Trophoblast cell (in vitro differentiated cells and primary cell): Measurements from ENCODE around the gene PACC1.

Experiments
- DNase-seq, 2 donors: peaks; one replicate each; pipeline ENCODE4 v3.0.0-alpha.2; 2016
- H2AFZ ChIP-seq: 2 replicates; pipeline ENCODE4 v1.6.1; 2013; ENCODE audit warnings: low read length, moderate library complexity, mild to moderate bottlenecking; ENCODE audit not compliant: insufficient read depth, poor library complexity
- H2AK5ac ChIP-seq: 2 replicates; pipeline ENCODE4 v1.6.1; 2013; ENCODE audit warnings: mild to moderate bottlenecking, low read length
- H2BK120ac ChIP-seq: 2 replicates; pipeline ENCODE4 v1.6.1; 2013; ENCODE audit warnings: low read length, mild to moderate bottlenecking, moderate library complexity; ENCODE audit not compliant: insufficient read depth, poor library complexity
- H2BK12ac ChIP-seq: 2 replicates; pipeline ENCODE4 v1.6.1; 2013; ENCODE audit warnings: mild to moderate bottlenecking, low read length, moderate library complexity
- H2BK5ac ChIP-seq: 2 replicates; pipeline ENCODE4 v1.6.1; 2013; ENCODE audit warnings: low read length, low read depth, moderate library complexity, mild to moderate bottlenecking; ENCODE audit not compliant: poor library complexity
- H3K14ac ChIP-seq: 2 replicates; pipeline ENCODE4 v1.6.1; 2013; ENCODE audit warnings: mild to moderate bottlenecking, low read length
- H3K18ac ChIP-seq: 2 replicates; pipeline ENCODE4 v1.6.1; 2013; ENCODE audit warnings: mild to moderate bottlenecking, low read length
- H3K23ac ChIP-seq: 2 replicates; pipeline ENCODE4 v1.6.1; 2013; ENCODE audit warnings: low read length
- H3K27ac ChIP-seq: 2 replicates; pipeline ENCODE4 v1.5.1; 2013; ENCODE audit warnings: low read depth, mild to moderate bottlenecking, inconsistent platforms, low read length, moderate library complexity
- H3K27me3 ChIP-seq: 2 replicates; pipeline ENCODE4 v1.6.1; 2013; ENCODE audit warnings: inconsistent platforms, mild to moderate bottlenecking, low read length, moderate library complexity; ENCODE audit not compliant: insufficient read depth
- H3K36me3 ChIP-seq, 2 experiments: 1 replicate in 1 of 2; 2 replicates in 1 of 2; pipeline ENCODE4 v1.6.1; 2013; ENCODE audit warnings: low read length in 2 of 2, mild to moderate bottlenecking in 2 of 2, moderate library complexity in 1 of 2; ENCODE audit not compliant: insufficient read depth in 2 of 2, control insufficient read depth in 1 of 2
- H3K4ac ChIP-seq: 2 replicates; pipeline ENCODE4 v1.6.1; 2013; ENCODE audit warnings: low read depth, mild to moderate bottlenecking, low read length, moderate library complexity
- H3K4me1 ChIP-seq, 2 experiments: 1 replicate in 1 of 2; 2 replicates in 1 of 2; pipeline ENCODE4 v1.6.1; 2013; ENCODE audit warnings: low read length in 2 of 2, mild to moderate bottlenecking in 2 of 2, moderate library complexity in 1 of 2; ENCODE audit not compliant: insufficient read depth in 2 of 2, control insufficient read depth in 1 of 2
- H3K4me2 ChIP-seq: 2 replicates; pipeline ENCODE4 v1.6.1; 2013; ENCODE audit warnings: inconsistent platforms, mild to moderate bottlenecking, low read length, moderate library complexity
- H3K4me3 ChIP-seq: 2 replicates; pipeline ENCODE4 v1.5.1; 2013; ENCODE audit warnings: mild to moderate bottlenecking, low read depth, low read length, inconsistent platforms
- H3K79me1 ChIP-seq: one replicate; pipeline ENCODE4 v1.6.1; 2013; ENCODE audit warnings: low read length
- H3K79me2 ChIP-seq: 2 replicates; pipeline ENCODE4 v1.6.1; 2013; ENCODE audit warnings: low read length, mild to moderate bottlenecking; ENCODE audit not compliant: control insufficient read depth, insufficient read depth, poor library complexity
- H3K9ac ChIP-seq: 2 replicates; pipeline ENCODE4 v1.6.1; 2013; ENCODE audit warnings: mild to moderate bottlenecking, low read length
- H3K9me3 ChIP-seq: 2 replicates; pipeline ENCODE4 v1.6.1; 2013; ENCODE audit warnings: low read depth, mild to moderate bottlenecking, control low read depth, inconsistent platforms, low read length; ENCODE audit not compliant: insufficient read depth
- H4K12ac ChIP-seq: 2 replicates; pipeline ENCODE4 v1.6.1; 2013; ENCODE audit warnings: low read depth, mild to moderate bottlenecking, low read length, moderate library complexity
- H4K8ac ChIP-seq: 2 replicates; pipeline ENCODE4 v1.6.1; 2013; ENCODE audit warnings: low read depth, mild to moderate bottlenecking, low read length, moderate library complexity
- H4K91ac ChIP-seq: one replicate; pipeline ENCODE4 v1.6.1; 2013; ENCODE audit warnings: low read depth, mild to moderate bottlenecking, low read length, moderate library complexity
- WGBS: extraction: QIAGEN DNeasy Blood & Tissue Kit; methylation state at CpG from one replicate; pipeline ENCODE4 v1.1.7; 2013; ENCODE audit warnings: missing lambda C conversion rate; ENCODE audit not compliant: insufficient read length, insufficient coverage; ENCODE audit errors: extremely low coverage; 5-methylcytosine and 5-hydroxymethylcytosine counted together

The PACC1 gene

GRCh38 chr1:212366901-212367300, 47.8 kb downstream of the PACC1 start:
- Histone ChIP-seq H3K4ac (no peak overlapping the region), H3K18ac (no peak overlapping the region), H3K79me2 (no peaks in the 10 kb centered on the region), H2AK5ac (no peak overlapping the region), H3K9me3 (no peaks in the 10 kb centered on the region), H2BK5ac (no peak overlapping the region), H2BK120ac (no peak overlapping the region), H3K79me1 (no peaks in the 10 kb centered on the region), H3K27ac (no peak overlapping the region), H2BK12ac (no peak overlapping the region), H4K12ac (no peak overlapping the region), H4K91ac (no peak overlapping the region), H3K4me1 (peaks cover 0 to 2% of the 10 kb centered on the region in 2 experiments), H2AFZ (no peak overlapping the region), H3K36me3 (peaks cover 0 to 5% of the 10 kb centered on the region in 2 experiments), H4K8ac (no peak overlapping the region), H3K4me2 (no peak overlapping the region), H3K9ac (no peak overlapping the region), H3K23ac (no peak overlapping the region), H3K27me3 (no peaks in the 10 kb centered on the region), H3K14ac (no peak overlapping the region), H3K4me3 (no peak overlapping the region)
- no CpG with 5 or more reads among the region's 5 CpGs for WGBS
- DNase-seq = peak; percentile 9 to 67

GRCh38 chr1:212364985-212365384, 49.7 kb downstream of the PACC1 start:
- WGBS = no CpG with 5 or more reads among the region's 7 CpGs
- H4K12ac ChIP-seq = no peak overlapping the region

GRCh38 chr1:212359794-212360479, 54.7 kb downstream of the PACC1 start:
- Histone ChIP-seq H3K4me2 (no peak overlapping the region), H3K27ac (no peak overlapping the region), H3K18ac (no peak overlapping the region), H4K12ac (no peak overlapping the region), H2BK12ac (no peak overlapping the region), H3K9me3 (no peaks in the 10 kb centered on the region), H3K79me2 (no peaks in the 10 kb centered on the region), H2BK5ac (no peak overlapping the region), H3K4me1 (no peaks in the 10 kb centered on the region), H3K14ac (no peak overlapping the region), H4K91ac (no peak overlapping the region), H3K9ac (no peak overlapping the region), H4K8ac (no peak overlapping the region), H3K27me3 (no peaks in the 10 kb centered on the region), H3K79me1 (no peaks in the 10 kb centered on the region), H2AFZ (no peak overlapping the region), H2BK120ac (no peak overlapping the region), H3K4me3 (no peak overlapping the region), H3K36me3 (peaks cover 0 to 9% of the 10 kb centered on the region in 2 experiments), H3K4ac (no peak overlapping the region), H3K23ac (no peak overlapping the region), H2AK5ac (no peak overlapping the region)
- no peak for DNase-seq
- no CpG with 5 or more reads among the region's 4 CpGs for WGBS

More at GRCh38 chr1:212364985-212365384, 49.7 kb downstream of the PACC1 start:
- no peak overlapping the region for H3K27ac ChIP-seq
- no peak overlapping the region for H2BK5ac ChIP-seq
- H2AK5ac ChIP-seq = no peak overlapping the region
- no peaks in the 10 kb centered on the region for H3K27me3 ChIP-seq
- H3K23ac ChIP-seq = no peak overlapping the region
- no peak overlapping the region for H3K4me2 ChIP-seq
- H3K4me1 ChIP-seq = peaks cover 0 to 2% of the 10 kb centered on the region in 2 experiments
- no peak overlapping the region for H2AFZ ChIP-seq
- peaks cover 0 to 6% of the 10 kb centered on the region in 2 experiments for H3K36me3 ChIP-seq
- no peak overlapping the region for H3K14ac ChIP-seq
- H3K9ac ChIP-seq = no peak overlapping the region
- H2BK12ac ChIP-seq = no peak overlapping the region
- DNase-seq = no peak
- no peak overlapping the region for H4K8ac ChIP-seq
- H3K9me3 ChIP-seq = no peaks in the 10 kb centered on the region
- H3K18ac ChIP-seq = no peak overlapping the region
- H4K91ac ChIP-seq = no peak overlapping the region
- H3K79me1 ChIP-seq = no peaks in the 10 kb centered on the region
- H3K4me3 ChIP-seq = no peak overlapping the region
- no peak overlapping the region for H2BK120ac ChIP-seq
- H3K79me2 ChIP-seq = no peaks in the 10 kb centered on the region
- H3K4ac ChIP-seq = no peak overlapping the region

- Histone ChIP-seq H3K79me1 (no peaks in the 10 kb centered on the region), H3K9ac (no peak overlapping the region), H4K12ac (no peak overlapping the region), H2AFZ (no peak overlapping the region), H4K8ac (no peak overlapping the region), H4K91ac (no peak overlapping the region), H3K14ac (no peak overlapping the region), H3K18ac (no peak overlapping the region), H2BK120ac (no peak overlapping the region), H3K27me3 (no peaks in the 10 kb centered on the region), H3K4me2 (no peak overlapping the region), H3K4me3 (no peak overlapping the region), H3K4me1 (no peaks in the 10 kb centered on the region), H3K36me3 (peaks cover under 1 to 5% of the 10 kb centered on the region in 2 experiments), H3K9me3 (no peaks in the 10 kb centered on the region), H3K4ac (no peak overlapping the region), H2BK12ac (no peak overlapping the region), H2BK5ac (no peak overlapping the region), H2AK5ac (no peak overlapping the region), H3K23ac (no peak overlapping the region), H3K79me2 (no peaks in the 10 kb centered on the region), H3K27ac (no peak overlapping the region)
- no peak for DNase-seq
- WGBS = no CpG with 5 or more reads among the region's 3 CpGs
Measured at GRCh38 chr1:212355230-212355969, 59.3 kb downstream of the PACC1 start.
